ENCODE measurements around the gene SETD4. TPM values are rescaled to one million over a fixed set of nuclear protein-coding genes. Genes with fewer than 3 reads are reported as not detected.

SETD4 gene
- total and polyA plus RNA-seq, 9 donors, result 14.0 to 20.1 (median 15.1) TPM

DNA sequence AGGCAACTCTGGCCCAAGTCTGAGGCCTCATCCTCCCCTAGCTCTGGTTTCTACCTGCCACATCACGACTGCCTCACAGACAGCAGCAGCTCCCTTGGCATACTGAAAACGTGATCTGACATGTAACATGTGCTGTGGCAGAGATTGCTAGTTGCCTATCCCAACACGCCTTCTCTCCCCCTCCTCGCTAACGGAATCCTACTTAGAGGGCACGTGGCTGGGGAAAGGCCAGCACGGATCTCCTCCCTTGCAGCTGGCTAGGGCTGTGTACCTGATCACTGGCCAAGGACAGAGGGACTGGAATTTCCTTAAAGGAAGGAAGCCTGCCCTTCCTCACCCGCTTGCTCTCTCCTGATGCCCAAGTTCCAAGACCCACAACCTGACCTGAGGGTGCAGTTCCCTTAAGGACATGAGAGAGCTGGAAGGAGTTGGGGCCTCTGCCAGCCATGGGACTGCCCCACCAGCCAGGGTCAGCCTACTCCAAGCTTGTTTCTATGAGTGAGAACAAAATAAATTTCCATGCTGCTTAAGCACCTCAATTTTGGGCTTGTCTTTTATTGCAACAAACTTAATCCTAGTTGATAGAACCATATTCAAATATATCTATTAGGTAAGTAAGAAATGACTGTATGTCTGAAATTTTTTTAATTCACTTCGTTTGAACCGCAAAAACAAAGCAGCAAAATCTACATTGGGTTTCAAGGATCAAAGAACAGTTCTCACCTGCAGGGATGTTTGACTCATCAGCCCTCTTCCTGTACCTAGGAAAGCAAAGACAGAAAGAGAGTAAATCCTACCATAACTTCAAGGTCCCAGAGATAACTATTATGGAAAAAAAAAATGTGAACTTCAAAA, 7.2 kb downstream of the SETD4 start:
- no peaks in the 10 kb centered on the region for H3K9me3 ChIP-seq (replicated peaks; ENCODE audit: control insufficient read depth, low read depth, low read length)
- no peak overlapping the region for H3K4me3 ChIP-seq (ENCODE audit: low read length)
- H3K27ac ChIP-seq (ENCODE audit: low read length), result no peak overlapping the region
- no peaks in the 10 kb centered on the region for H3K27me3 ChIP-seq (ENCODE audit: control insufficient read depth, insufficient read depth, low read length)
- no peaks in the 10 kb centered on the region for H3K4me1 ChIP-seq (ENCODE audit: control insufficient read depth, insufficient read depth, low read length)
- 79% methylated on average over 4 of the region's 10 CpGs for WGBS (ENCODE audit: insufficient coverage)
- no peak for DNase-seq
- peaks cover 65% of the 10 kb centered on the region for H3K36me3 ChIP-seq (ENCODE audit: control insufficient read depth, insufficient read depth, low read length)

DNA sequence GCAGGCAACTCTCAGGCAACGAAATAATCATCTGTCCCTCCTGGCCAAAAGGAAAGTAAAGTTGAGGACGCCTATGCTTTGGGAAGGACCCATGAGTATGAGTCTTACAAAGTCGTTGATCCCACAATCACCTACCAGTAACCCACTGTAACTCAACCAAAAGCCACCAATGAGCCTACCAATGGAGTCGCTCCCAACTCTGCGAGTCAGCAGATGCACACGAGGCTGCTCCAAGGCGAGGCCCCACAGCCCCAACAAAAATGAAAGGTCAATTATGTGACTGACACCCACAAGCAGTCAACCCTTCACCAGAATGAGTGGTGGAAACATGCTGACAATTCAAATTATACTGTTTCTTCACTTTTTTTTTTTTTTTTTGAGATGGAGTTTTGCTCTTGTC, 12.0 kb downstream of the SETD4 start:
- Histone ChIP-seq H3K36me3 (ENCODE audit: control insufficient read depth, insufficient read depth, low read length) (peaks cover 60% of the 10 kb centered on the region), H3K27ac (ENCODE audit: low read length) (no peak overlapping the region), H3K4me1 (ENCODE audit: control insufficient read depth, insufficient read depth, low read length) (no peaks in the 10 kb centered on the region), H3K27me3 (ENCODE audit: control insufficient read depth, insufficient read depth, low read length) (no peaks in the 10 kb centered on the region), H3K9me3 (replicated peaks; ENCODE audit: control insufficient read depth, low read depth, low read length) (no peaks in the 10 kb centered on the region), H3K4me3 (ENCODE audit: low read length) (no peak overlapping the region)
- DNase-seq, result no peak
- 92% methylated on average over 2 of the region's 7 CpGs for WGBS (ENCODE audit: insufficient coverage)

DNA sequence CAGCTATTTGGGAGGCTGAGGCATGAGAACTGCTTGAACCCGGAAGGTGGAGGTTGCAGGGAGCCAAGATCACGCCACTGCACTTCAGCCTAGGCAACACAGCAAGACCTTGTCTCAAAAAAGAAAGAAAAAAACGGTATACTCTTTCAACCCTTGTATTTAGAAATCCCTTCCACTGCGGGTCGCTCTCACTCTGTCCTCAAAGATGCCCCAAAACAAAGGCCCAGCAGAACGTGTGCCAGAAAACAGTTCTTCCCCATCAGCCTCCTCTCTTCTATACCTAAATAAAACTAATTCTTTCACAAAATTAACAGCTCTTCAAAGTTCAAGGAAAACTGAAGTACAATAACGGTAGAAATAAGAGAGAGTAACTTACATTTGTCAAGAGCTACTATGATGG, 13.2 kb downstream of the SETD4 start:
- peaks cover 53% of the 10 kb centered on the region for H3K36me3 ChIP-seq (ENCODE audit: control insufficient read depth, insufficient read depth, low read length)
- H3K27me3 ChIP-seq (ENCODE audit: control insufficient read depth, insufficient read depth, low read length), result no peaks in the 10 kb centered on the region
- DNase-seq, result no peak
- no peaks in the 10 kb centered on the region for H3K4me1 ChIP-seq (ENCODE audit: control insufficient read depth, insufficient read depth, low read length)
- no CpG with 5 or more reads among the region's 7 CpGs for WGBS (ENCODE audit: insufficient coverage)
- no peak overlapping the region for H3K27ac ChIP-seq (ENCODE audit: low read length)
- no peak overlapping the region for H3K4me3 ChIP-seq (ENCODE audit: low read length)
- H3K9me3 ChIP-seq (replicated peaks; ENCODE audit: control insufficient read depth, low read depth, low read length), result no peaks in the 10 kb centered on the region

- no peak for DNase-seq
- WGBS (ENCODE audit: insufficient coverage), result 100% methylated on average over 1 of the region's 1 CpG
- no peak overlapping the region for H3K4me3 ChIP-seq (ENCODE audit: low read length)
- no peaks in the 10 kb centered on the region for H3K9me3 ChIP-seq (replicated peaks; ENCODE audit: control insufficient read depth, low read depth, low read length)
- H3K4me1 ChIP-seq (ENCODE audit: control insufficient read depth, insufficient read depth, low read length), result no peaks in the 10 kb centered on the region
- H3K36me3 ChIP-seq (ENCODE audit: control insufficient read depth, insufficient read depth, low read length), result peaks cover 60% of the 10 kb centered on the region
- H3K27me3 ChIP-seq (ENCODE audit: control insufficient read depth, insufficient read depth, low read length), result no peaks in the 10 kb centered on the region
- no peak overlapping the region for H3K27ac ChIP-seq (ENCODE audit: low read length)
These were observed 14.3 kb downstream of the SETD4 start for GRCh38 chr21:36045993-36046392.

GRCh38 chr21:36044056-36044455, 16.3 kb downstream of the SETD4 start:
- peaks cover 58% of the 10 kb centered on the region for H3K36me3 ChIP-seq (ENCODE audit: control insufficient read depth, insufficient read depth, low read length)
- 73% methylated on average over 7 of the region's 10 CpGs for WGBS (ENCODE audit: insufficient coverage)
- H3K4me1 ChIP-seq (ENCODE audit: control insufficient read depth, insufficient read depth, low read length), result peaks cover 2% of the 10 kb centered on the region
- no peaks in the 10 kb centered on the region for H3K27me3 ChIP-seq (ENCODE audit: control insufficient read depth, insufficient read depth, low read length)
- H3K27ac ChIP-seq (ENCODE audit: low read length), result no peak overlapping the region
- H3K9me3 ChIP-seq (replicated peaks; ENCODE audit: control insufficient read depth, low read depth, low read length), result no peaks in the 10 kb centered on the region
- no peak overlapping the region for H3K4me3 ChIP-seq (ENCODE audit: low read length)
- no peak for DNase-seq

GRCh38 chr21:36041910-36042309, 18.4 kb downstream of the SETD4 start:
- Histone ChIP-seq H3K27ac (ENCODE audit: low read length) (no peak overlapping the region), H3K36me3 (ENCODE audit: control insufficient read depth, insufficient read depth, low read length) (peaks cover 54% of the 10 kb centered on the region)
- WGBS (ENCODE audit: insufficient coverage), result no CpG with 5 or more reads among the region's 1 CpG

GRCh38 chr21:36040389-36040788, 19.9 kb downstream of the SETD4 start:
- no peaks in the 10 kb centered on the region for H3K27me3 ChIP-seq (ENCODE audit: control insufficient read depth, insufficient read depth, low read length)
- H3K4me1 ChIP-seq (ENCODE audit: control insufficient read depth, insufficient read depth, low read length), result peaks cover 9% of the 10 kb centered on the region
- no peak for DNase-seq
- WGBS (ENCODE audit: insufficient coverage), result 60% methylated on average over 1 of the region's 2 CpGs
- H3K4me3 ChIP-seq (ENCODE audit: low read length), result no peak overlapping the region
- peaks cover 54% of the 10 kb centered on the region for H3K36me3 ChIP-seq (ENCODE audit: control insufficient read depth, insufficient read depth, low read length)
- H3K27ac ChIP-seq (ENCODE audit: low read length), result no peak overlapping the region
- H3K9me3 ChIP-seq (replicated peaks; ENCODE audit: control insufficient read depth, low read depth, low read length), result no peaks in the 10 kb centered on the region

More at GRCh38 chr21:36041910-36042309, 18.4 kb downstream of the SETD4 start:
- Histone ChIP-seq H3K27me3 (ENCODE audit: control insufficient read depth, insufficient read depth, low read length) (no peaks in the 10 kb centered on the region), H3K4me1 (ENCODE audit: control insufficient read depth, insufficient read depth, low read length) (peaks cover 7% of the 10 kb centered on the region), H3K4me3 (ENCODE audit: low read length) (no peak overlapping the region), H3K9me3 (replicated peaks; ENCODE audit: control insufficient read depth, low read depth, low read length) (no peaks in the 10 kb centered on the region)
- no peak for DNase-seq

- Histone ChIP-seq H3K36me3 (ENCODE audit: control insufficient read depth, insufficient read depth, low read length) (peaks cover 54% of the 10 kb centered on the region), H3K4me1 (ENCODE audit: control insufficient read depth, insufficient read depth, low read length) (peaks cover 14% of the 10 kb centered on the region), H3K4me3 (ENCODE audit: low read length) (no peak overlapping the region), H3K27ac (ENCODE audit: low read length) (no peak overlapping the region), H3K9me3 (replicated peaks; ENCODE audit: control insufficient read depth, low read depth, low read length) (no peaks in the 10 kb centered on the region), H3K27me3 (ENCODE audit: control insufficient read depth, insufficient read depth, low read length) (no peaks in the 10 kb centered on the region)
- 100% methylated on average over 1 of the region's 6 CpGs for WGBS (ENCODE audit: insufficient coverage)
- DNase-seq, result no peak
These were observed 20.5 kb downstream of the SETD4 start for GRCh38 chr21:36039861-36040260.

GRCh38 chr21:36038701-36039497, 21.4 kb downstream of the SETD4 start:
- Histone ChIP-seq H3K4me1 (ENCODE audit: control insufficient read depth, insufficient read depth, low read length) (peaks cover 24% of the 10 kb centered on the region), H3K9me3 (replicated peaks; ENCODE audit: control insufficient read depth, low read depth, low read length) (no peaks in the 10 kb centered on the region), H3K27me3 (ENCODE audit: control insufficient read depth, insufficient read depth, low read length) (no peaks in the 10 kb centered on the region), H3K4me3 (ENCODE audit: low read length) (no peak overlapping the region), H3K36me3 (ENCODE audit: control insufficient read depth, insufficient read depth, low read length) (peaks cover 51% of the 10 kb centered on the region), H3K27ac (ENCODE audit: low read length) (peak overlapping the region; percentile 42)
- DNase-seq, result no peak
- WGBS (ENCODE audit: insufficient coverage), result 93% methylated on average over 10 of the region's 17 CpGs

DNA sequence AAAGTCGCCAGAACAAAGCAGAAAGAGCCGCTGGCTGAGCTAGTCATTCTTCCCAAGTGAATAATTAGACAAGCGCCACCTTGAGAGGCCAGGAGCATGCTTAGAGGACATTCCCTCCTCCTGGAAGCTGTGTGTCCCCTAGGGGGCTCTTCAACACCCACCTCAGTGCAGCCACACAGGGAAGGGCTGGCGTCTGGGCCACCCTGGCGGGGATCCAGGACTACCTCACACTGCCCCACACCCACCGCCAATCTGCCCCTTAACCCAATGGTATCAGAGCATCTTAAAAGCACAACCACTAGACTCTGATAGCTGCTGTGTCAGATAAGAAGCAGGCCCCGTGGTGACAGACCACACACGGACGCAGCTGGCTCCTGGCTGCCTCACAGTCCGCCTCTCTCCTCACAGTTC, 24.9 kb downstream of the SETD4 start:
- H3K4me1 ChIP-seq (ENCODE audit: control insufficient read depth, insufficient read depth, low read length), result peaks cover 38% of the 10 kb centered on the region
- peak overlapping the region; percentile 71 for H3K27ac ChIP-seq (ENCODE audit: low read length)
- no peaks in the 10 kb centered on the region for H3K9me3 ChIP-seq (replicated peaks; ENCODE audit: control insufficient read depth, low read depth, low read length)
- no peaks in the 10 kb centered on the region for H3K27me3 ChIP-seq (ENCODE audit: control insufficient read depth, insufficient read depth, low read length)
- peaks cover 38% of the 10 kb centered on the region for H3K36me3 ChIP-seq (ENCODE audit: control insufficient read depth, insufficient read depth, low read length)
- WGBS (ENCODE audit: insufficient coverage), result 54% methylated on average over 10 of the region's 10 CpGs
- no peak overlapping the region for H3K4me3 ChIP-seq (ENCODE audit: low read length)
- DNase-seq, result no peak
